Measurements from ENCODE around the gene ACYP1.
"Not testable (repeated sequence)": the region's sequence is repeated elsewhere in the genome, so short reads cannot be mapped to it uniquely, and the experiment has no call there.

The ACYP1 gene

GRCh38 chr14:75067765-75068164 is 3.9 kb upstream of the ACYP1 start:
- FAIRE-seq, result not testable (repeated sequence)

- FAIRE-seq, result no peak
Measured at GRCh38 chr14:75067212-75067611, 3.4 kb upstream of the ACYP1 start.

GRCh38 chr14:75066691-75067090 is 2.9 kb upstream of the ACYP1 start:
- FAIRE-seq, result no peak

- FAIRE-seq, result no peak
Measured at GRCh38 chr14:75064205-75064567, 362 bp upstream of the ACYP1 start.

- no peak for FAIRE-seq
Measured at GRCh38 chr14:75063013-75063412, 811 bp downstream of the ACYP1 start.

- FAIRE-seq, result no peak
Measured at GRCh38 chr14:75060420-75060819, 3.4 kb downstream of the ACYP1 start.

- FAIRE-seq, result no peak
Measured at GRCh38 chr14:75059642-75060041, 4.2 kb downstream of the ACYP1 start.

- FAIRE-seq, result no peak
Measured at GRCh38 chr14:75054421-75054820, 9.4 kb downstream of the ACYP1 start.

GRCh38 chr14:75053396-75054291 is 10.2 kb downstream of the ACYP1 start:
- no peak for FAIRE-seq

- no peak for FAIRE-seq
Measured at GRCh38 chr14:75051556-75051899, 12.3 kb downstream of the ACYP1 start.

GRCh38 chr14:75050852-75051555 is 12.8 kb downstream of the ACYP1 start, which contains the start of gene MLH3:
TSS of gene MLH3 (minus strand) at chr14:75051467. CDS start at chr14:75049655, 1,812 bp downstream.
- FAIRE-seq, result peak; percentile 91

- FAIRE-seq, result no peak
Measured at GRCh38 chr14:75049731-75050201, 14.1 kb downstream of the ACYP1 start.

- FAIRE-seq, result no peak
Measured at GRCh38 chr14:75049136-75049535, 14.7 kb downstream of the ACYP1 start.

- no peak for FAIRE-seq
Measured at GRCh38 chr14:75048101-75048500, 15.7 kb downstream of the ACYP1 start.

- no peak for FAIRE-seq
Measured at GRCh38 chr14:75047506-75047905, 16.3 kb downstream of the ACYP1 start.

GRCh38 chr14:75046899-75047298 is 16.9 kb downstream of the ACYP1 start:
- no peak for FAIRE-seq

- FAIRE-seq, result no peak
Measured at GRCh38 chr14:75046275-75046674, 17.5 kb downstream of the ACYP1 start.

- FAIRE-seq, result no peak
Measured at GRCh38 chr14:75044752-75045151, 19.1 kb downstream of the ACYP1 start.

- FAIRE-seq, result no peak
Measured at GRCh38 chr14:75044322-75044721, 19.5 kb downstream of the ACYP1 start.

- no peak for FAIRE-seq
Measured at GRCh38 chr14:75042035-75042434, 21.8 kb downstream of the ACYP1 start.

- FAIRE-seq, result no peak
Measured at GRCh38 chr14:75041613-75042012, 22.2 kb downstream of the ACYP1 start.

GRCh38 chr14:75040959-75041358 is 22.9 kb downstream of the ACYP1 start:
- no peak for FAIRE-seq

GRCh38 chr14:75040507-75040906 is 23.3 kb downstream of the ACYP1 start:
- no peak for FAIRE-seq

GRCh38 chr14:75032939-75033338 is 30.9 kb downstream of the ACYP1 start:
- no peak for FAIRE-seq

Data from G401.6 (cell line).